DND-41 (cell line): ENCODE measurements around the gene CIC.

ENCODE experiments used
- EZH2 ChIP-seq: IDR thresholded peaks from 3 replicates; pipeline ENCODE4 v1.6.1; 2012; ENCODE audit warnings: borderline replicate concordance, low read depth, mild to moderate bottlenecking, moderate library complexity, low read length, inconsistent platforms; ENCODE audit not compliant: severe bottlenecking
- TF ChIP-seq, protein P1 (sequence below): IDR thresholded peaks from 2 replicates; pipeline ENCODE4 v1.5.1; 2012; ENCODE audit warnings: borderline replicate concordance, low read length, moderate library complexity, mild to moderate bottlenecking; ENCODE audit not compliant: poor library complexity, severe bottlenecking; ENCODE audit errors: extremely low read depth

DNA sequence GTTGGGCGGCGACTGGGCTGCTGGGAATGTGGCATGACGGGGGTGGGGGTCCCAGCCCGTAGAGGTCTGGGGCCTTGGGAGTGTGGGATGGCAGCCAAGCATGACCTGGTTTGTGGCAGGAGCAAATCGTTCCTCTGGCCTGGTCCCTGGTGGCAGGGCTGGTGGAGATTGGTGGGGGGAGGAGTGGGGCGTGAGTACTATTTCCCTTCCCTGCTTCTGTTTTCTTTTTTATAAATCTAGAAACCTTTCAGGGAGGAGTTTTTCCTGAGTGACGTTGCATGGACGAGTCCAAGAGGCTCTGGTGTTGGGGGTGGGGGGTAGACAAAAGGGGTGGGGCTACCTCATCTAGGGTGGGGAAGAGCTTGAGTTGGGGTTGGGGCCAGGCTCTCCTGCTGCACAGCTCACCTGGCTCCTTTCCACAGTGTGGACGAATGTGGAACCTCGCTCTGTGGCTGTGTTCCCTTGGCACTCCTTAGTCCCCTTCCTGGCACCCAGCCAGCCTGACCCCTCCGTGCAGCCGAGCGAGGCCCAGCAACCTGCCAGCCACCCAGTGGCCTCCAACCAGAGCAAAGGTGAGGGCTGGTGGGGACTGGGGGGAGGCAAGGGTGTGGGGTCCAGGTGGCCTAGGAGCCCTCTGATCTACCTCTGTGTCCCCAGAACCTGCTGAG, 17.4 kb downstream of the CIC start:
- TF ChIP-seq EZH2, result no peak
- TF ChIP-seq, protein P1, sequence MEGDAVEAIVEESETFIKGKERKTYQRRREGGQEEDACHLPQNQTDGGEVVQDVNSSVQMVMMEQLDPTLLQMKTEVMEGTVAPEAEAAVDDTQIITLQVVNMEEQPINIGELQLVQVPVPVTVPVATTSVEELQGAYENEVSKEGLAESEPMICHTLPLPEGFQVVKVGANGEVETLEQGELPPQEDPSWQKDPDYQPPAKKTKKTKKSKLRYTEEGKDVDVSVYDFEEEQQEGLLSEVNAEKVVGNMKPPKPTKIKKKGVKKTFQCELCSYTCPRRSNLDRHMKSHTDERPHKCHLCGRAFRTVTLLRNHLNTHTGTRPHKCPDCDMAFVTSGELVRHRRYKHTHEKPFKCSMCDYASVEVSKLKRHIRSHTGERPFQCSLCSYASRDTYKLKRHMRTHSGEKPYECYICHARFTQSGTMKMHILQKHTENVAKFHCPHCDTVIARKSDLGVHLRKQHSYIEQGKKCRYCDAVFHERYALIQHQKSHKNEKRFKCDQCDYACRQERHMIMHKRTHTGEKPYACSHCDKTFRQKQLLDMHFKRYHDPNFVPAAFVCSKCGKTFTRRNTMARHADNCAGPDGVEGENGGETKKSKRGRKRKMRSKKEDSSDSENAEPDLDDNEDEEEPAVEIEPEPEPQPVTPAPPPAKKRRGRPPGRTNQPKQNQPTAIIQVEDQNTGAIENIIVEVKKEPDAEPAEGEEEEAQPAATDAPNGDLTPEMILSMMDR, result no peak
